Measurements from ENCODE around the gene WDR33. TPM values are rescaled to one million over a fixed set of nuclear protein-coding genes. Genes with fewer than 3 reads are reported as not detected.

Gene WDR33
- total RNA-seq, 4 donors from 2014 or later: 35.2 to 48.0 (median 36.6) TPM

- H3K9me3 ChIP-seq: no peaks in the 10 kb centered on the region
- 90 to 100% methylated on average over 1 to 6 of the region's 6 CpGs for WGBS, 2 donors (ENCODE audit: low coverage in 1 of 2)
- no peak overlapping the region for H3K4me3 ChIP-seq
- H3K4me1 ChIP-seq: no peaks in the 10 kb centered on the region
- H3K27ac ChIP-seq: no peak overlapping the region
- no peaks in the 10 kb centered on the region for H3K27me3 ChIP-seq
- H3K36me3 ChIP-seq: peaks cover 0 to 41% (median 20%) of the 10 kb centered on the region in 4 donors
- DNase-seq: no peak
- TF ChIP-seq CTCF (IDR thresholded peaks at IDR 0.05): no peak
- TF ChIP-seq POLR2A (IDR thresholded peaks at IDR 0.05): no peak
- TF ChIP-seq EP300 (IDR thresholded peaks at IDR 0.05; ENCODE audit: low read depth): no peak
- intact Hi-C loops (cut with DNase I; ENCODE audit: low total_unique reads): loop anchor here (1.0 kb wide), 1 partner anchor 29 kb away; no protein-coding TSS in a partner anchor
- in situ Hi-C loops (cut with MboI; ENCODE audit: low pct_ligation_motif_present in 1 of 4, low pct_unique_long_range_greater_than_20kb in 1 of 4, low sequenced_read_pairs in 3 of 4): no loop called here
These were observed 89.5 kb downstream of the WDR33 start for GRCh38 chr2:127721311-127721977.

GRCh38 chr2:127719301-127720218 lies 91.4 kb downstream of the WDR33 start:
- H3K4me1 ChIP-seq: no peaks in the 10 kb centered on the region
- no peak overlapping the region for H3K4me3 ChIP-seq
- WGBS, 2 donors (ENCODE audit: low coverage in 1 of 2): 92% methylated on average over 9 of the region's 13 CpGs; no CpG with 5 or more reads in 1 of the 2 donors
- TF ChIP-seq POLR2AphosphoS5 (IDR thresholded peaks at IDR 0.05) (no peak), EP300 (IDR thresholded peaks at IDR 0.05; ENCODE audit: low read depth) (no peak), POLR2A (IDR thresholded peaks at IDR 0.05) (no peak), CTCF (IDR thresholded peaks at IDR 0.05) (no peak)
- H3K9me3 ChIP-seq: no peaks in the 10 kb centered on the region
- in situ Hi-C loops (cut with MboI; ENCODE audit: low pct_ligation_motif_present in 1 of 4, low pct_unique_long_range_greater_than_20kb in 1 of 4, low sequenced_read_pairs in 3 of 4) (no loop called here), intact Hi-C loops (cut with DNase I; ENCODE audit: low total_unique reads) (no loop called here)
- no peaks in the 10 kb centered on the region for H3K27me3 ChIP-seq
- no peak overlapping the region for H3K27ac ChIP-seq
- H3K36me3 ChIP-seq: peaks cover 0 to 41% (median 20%) of the 10 kb centered on the region in 4 donors
- no peak for DNase-seq

- Histone ChIP-seq H3K9me3 (no peaks in the 10 kb centered on the region), H3K4me1 (no peaks in the 10 kb centered on the region), H3K27me3 (no peaks in the 10 kb centered on the region), H3K27ac (no peak overlapping the region), H3K4me3 (no peak overlapping the region), H3K36me3 (peaks cover 0 to 46% (median 20%) of the 10 kb centered on the region in 4 donors)
- DNase-seq: no peak
- TF ChIP-seq POLR2A (IDR thresholded peaks at IDR 0.05) (no peak), EP300 (IDR thresholded peaks at IDR 0.05; ENCODE audit: low read depth) (no peak), CTCF (IDR thresholded peaks at IDR 0.05) (no peak), POLR2AphosphoS5 (IDR thresholded peaks at IDR 0.05) (no peak)
- 97 to 100% methylated on average over 4 of the region's 4 CpGs for whole genome bisulfite sequencing, 2 donors (ENCODE audit: low coverage in 1 of 2)
- in situ Hi-C loops (cut with MboI; ENCODE audit: low pct_ligation_motif_present in 1 of 4, low pct_unique_long_range_greater_than_20kb in 1 of 4, low sequenced_read_pairs in 3 of 4): no loop called here
- intact Hi-C loops (cut with DNase I; ENCODE audit: low total_unique reads): no loop called here
These were observed 92.7 kb downstream of the WDR33 start for GRCh38 chr2:127718271-127718670.

- WGBS, 2 donors (ENCODE audit: low coverage in 1 of 2): 93 to 95% methylated on average over 10 to 14 of the region's 14 CpGs
- H3K9me3 ChIP-seq: no peaks in the 10 kb centered on the region
- intact Hi-C loops (cut with DNase I; ENCODE audit: low total_unique reads): no loop called here
These were observed 95.1 kb downstream of the WDR33 start for GRCh38 chr2:127715778-127716449.

More at GRCh38 chr2:127715778-127716449, 95.1 kb downstream of the WDR33 start:
- Histone ChIP-seq H3K36me3 (peaks cover 0 to 31% (median 11%) of the 10 kb centered on the region in 4 donors), H3K27me3 (no peaks in the 10 kb centered on the region), H3K27ac (no peak overlapping the region), H3K4me1 (no peaks in the 10 kb centered on the region), H3K4me3 (no peak overlapping the region)
- in situ Hi-C loops (cut with MboI; ENCODE audit: low pct_ligation_motif_present in 1 of 4, low pct_unique_long_range_greater_than_20kb in 1 of 4, low sequenced_read_pairs in 3 of 4): no loop called here
- no peak for DNase-seq
- TF ChIP-seq POLR2A (IDR thresholded peaks at IDR 0.05) (no peak), POLR2AphosphoS5 (IDR thresholded peaks at IDR 0.05) (no peak), CTCF (IDR thresholded peaks at IDR 0.05) (no peak), EP300 (IDR thresholded peaks at IDR 0.05; ENCODE audit: low read depth) (no peak)
